DMS 273 treated with DMSO at 0.1 percent for 48 hours (cell line): ENCODE results near the gene NR5A1.

ENCODE experiments used
- DNase-seq: peaks from one replicate; lab custom pipeline; 2025; lab: John Stamatoyannopoulos, UW

Gene NR5A1

DNA sequence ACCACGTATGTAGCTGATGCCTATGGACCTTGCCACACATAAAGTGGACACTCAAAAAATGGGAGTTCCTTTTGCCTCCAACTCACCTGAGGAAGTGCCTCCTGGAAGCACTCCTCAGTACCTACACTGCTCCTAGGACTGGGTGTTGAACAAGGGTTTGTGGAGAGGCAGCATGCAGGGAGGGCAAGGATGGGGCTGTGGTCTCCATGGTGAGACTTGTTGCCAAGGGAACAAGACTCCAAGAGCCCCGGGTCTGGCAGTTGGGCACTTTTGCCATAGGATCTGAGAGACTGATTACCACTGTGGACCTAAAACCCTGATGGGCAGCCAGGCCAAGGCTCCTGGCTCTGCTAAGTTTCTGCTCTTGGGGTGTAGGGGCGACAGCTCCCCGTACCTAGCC is 6.9 kb upstream of the NR5A1 start:
- DNase-seq: no peak

DNA sequence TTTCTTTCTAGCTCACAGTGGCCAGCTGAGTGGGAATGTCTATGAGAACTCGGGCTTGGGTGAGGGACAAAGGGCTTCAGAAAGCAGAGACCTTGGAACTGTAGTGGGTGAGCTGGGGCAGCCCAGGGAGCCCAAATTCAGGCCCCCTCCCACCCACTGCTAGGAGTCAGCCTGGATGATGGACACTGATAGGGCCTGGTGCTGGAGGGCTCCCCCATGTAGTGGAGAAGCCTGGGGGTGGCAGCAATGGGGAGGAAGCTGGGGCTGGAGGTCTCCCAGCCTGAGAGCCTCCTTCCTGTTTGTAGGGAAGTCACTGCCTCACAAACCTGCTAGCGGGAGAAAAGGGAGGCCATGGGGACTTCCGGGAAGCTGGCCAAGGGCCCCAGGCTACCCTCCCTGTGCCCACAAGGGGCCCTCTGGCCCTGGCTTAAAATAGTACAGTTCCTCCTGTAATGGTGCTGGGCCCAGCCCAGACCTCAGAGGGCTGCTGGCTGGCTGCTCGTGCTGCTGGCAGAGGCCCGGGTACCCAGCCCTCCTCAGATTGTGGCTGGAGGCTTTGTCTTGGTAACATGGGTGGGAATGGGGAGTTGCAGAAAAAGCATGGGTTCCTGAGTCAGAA is 6.3 kb upstream of the NR5A1 start:
- DNase-seq: no peak

DNA sequence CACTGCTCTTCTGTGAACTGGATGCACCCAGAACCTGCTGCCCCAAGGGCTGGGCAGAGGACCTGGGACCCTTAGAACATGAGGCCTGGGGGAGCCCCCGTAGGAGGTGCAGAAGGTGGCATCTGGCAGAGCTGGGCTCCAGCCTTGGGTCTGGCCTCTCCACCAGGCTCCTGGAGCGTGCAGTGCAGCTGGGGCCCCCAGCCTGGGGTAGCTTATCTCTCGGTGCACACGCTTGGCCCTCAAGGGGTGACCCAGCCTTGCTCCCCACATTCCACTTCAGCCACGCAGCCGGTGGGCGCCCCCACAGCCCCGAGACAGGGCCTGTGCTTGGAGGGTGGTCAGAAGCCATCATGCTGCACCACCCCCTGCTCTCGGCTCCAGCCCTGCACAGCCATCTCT is 5.6 kb upstream of the NR5A1 start:
- DNase-seq: no peak

DNA sequence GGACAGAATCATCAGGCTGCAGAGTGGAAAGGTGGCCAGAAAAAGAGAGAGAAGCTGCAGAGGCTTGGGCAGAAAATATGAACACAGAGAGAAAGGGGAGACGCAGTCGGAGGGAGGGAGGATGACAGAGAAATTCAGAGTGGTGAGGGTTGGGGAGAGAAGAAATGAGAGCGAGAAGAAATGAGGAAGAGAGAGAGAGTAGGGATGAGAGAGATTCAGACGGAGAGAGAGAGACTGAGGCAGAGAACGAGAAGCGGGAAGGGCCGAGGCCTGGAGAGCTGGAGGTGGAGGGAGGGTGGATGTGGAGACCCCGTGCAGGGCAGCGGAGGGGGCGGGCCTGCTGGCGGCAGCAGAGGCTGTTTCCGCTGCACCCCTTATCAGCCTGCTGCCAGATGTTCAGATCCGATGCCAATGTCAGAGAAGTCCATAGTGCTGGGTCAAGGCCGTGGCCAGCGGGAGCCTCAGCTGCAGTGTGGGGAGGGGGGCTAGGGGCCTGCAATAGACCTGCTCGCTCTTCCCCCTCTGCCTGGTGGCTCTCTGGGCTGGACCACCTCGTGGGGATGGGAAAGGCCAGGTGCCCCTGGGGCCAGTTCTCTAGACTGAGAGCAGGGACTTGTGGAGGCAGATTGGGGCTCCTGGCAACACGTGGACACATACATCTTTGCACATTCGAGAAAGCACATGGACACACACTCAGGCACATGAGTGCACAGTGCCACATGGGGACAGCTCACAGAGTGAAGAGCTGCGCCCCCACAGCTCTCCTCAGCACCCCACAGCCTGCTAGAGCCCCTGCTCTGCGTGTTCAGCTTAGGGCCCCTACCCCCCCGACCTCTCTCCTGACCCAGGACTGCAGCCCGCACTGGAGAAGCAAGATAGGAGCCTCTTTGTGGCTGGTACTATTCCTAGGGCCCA is 4.9 kb upstream of the NR5A1 start:
- no peak for DNase-seq

DNA sequence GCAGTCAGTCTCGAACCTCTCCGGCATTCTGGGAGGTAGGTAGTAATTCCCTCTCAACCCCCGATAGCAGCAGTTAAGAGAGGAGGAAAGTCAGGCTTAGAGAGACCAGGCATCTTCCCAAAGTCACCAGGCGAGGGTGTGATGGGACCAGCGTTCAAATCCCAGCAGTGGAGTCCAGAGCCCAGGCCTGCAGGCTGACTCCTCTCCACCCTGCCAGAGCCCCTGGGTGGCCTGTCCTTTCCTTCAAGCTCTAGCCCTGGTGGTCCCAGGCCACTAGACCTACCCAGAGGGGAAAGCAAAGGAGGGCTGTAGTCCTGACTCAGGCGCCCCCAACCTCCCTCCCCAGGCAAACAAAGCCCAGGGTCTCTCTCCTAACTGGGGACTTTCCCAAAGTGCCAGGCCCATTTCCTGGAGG is 4.2 kb upstream of the NR5A1 start:
- DNase-seq: no peak

DNA sequence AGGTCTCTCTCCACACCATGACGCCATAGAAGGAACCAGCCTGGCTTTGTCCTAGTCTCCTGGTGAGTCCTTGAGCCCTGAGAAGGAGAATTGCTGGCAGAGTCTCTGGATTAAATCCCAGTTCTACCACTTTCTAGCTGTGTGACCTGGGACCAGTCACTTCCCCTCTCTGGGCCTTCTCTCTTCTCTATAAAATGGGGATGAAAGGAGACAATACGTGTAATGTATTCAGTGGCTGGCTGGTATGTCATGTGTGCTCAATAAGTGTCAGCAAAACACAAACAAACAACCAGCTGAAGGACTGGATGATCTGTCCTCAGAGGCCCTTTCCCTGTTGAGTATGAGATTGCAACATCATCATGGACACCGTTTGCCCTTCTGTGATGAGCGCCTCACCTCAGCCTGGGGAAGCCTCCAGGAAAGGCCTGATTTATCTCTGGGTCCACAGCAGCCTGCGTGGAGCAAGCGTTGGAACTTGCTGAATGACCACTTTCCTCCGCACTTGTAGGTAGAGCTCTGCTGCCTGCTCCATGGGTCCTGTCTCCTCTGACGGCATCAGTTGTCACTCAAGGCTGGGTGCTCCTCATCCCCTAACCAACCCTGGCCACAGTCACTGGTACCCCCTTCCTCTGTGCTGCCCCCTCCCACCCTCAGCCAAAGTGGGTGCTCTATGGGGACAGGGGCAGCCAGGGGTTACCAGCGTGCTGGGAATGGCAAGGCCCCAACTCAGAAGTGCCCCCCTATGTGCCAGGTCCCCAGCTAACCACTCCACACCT is 3.6 kb upstream of the NR5A1 start:
- no peak for DNase-seq

DNA sequence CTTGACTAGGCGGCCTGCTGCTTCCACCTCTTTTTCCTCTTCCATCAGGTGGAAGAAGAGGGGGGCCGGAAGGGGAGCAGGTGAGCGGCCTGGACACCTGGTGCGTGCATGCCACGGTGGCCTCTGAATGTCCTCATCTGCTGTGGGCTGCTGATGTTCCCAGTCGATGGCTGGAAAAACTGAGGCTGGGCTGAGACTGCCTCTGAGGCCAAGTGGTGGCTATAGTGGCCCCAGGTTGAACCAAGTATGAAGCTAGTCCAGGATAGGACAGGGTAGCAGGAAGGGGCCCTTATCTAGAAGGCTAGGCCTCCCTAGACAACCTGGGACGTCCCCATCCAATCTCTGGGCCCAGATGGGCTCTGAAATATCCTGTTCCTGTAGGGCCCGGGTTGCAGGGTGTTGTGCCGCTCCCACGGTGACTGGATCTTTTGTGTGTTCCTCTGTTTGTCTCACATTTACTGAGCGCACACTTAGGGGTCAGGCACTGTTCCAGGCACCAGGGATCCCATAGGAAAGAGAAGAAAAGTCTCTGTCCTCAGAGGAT is 753 bp upstream of the NR5A1 start:
- DNase-seq: no peak

DNA sequence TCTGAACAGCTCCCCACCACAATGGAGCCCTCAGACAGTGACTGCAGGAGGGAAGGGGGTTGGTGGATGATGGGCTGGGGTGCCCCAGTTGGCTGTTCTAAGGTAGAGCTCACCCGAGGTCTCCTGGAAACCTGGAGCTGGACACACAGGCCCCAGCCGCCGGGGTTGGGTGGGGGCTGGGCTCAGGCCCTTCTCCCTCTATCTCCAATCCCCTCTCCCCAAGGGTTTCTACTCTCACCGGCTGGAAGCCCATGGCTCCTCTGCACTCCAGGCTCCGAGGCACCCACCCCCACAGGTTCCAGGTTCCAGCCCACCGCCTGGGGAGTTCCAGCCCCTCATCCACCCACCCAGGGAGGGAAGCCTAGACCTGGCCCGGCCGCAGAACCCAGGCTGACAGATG is 766 bp downstream of the NR5A1 start:
- DNase-seq: no peak

DNA sequence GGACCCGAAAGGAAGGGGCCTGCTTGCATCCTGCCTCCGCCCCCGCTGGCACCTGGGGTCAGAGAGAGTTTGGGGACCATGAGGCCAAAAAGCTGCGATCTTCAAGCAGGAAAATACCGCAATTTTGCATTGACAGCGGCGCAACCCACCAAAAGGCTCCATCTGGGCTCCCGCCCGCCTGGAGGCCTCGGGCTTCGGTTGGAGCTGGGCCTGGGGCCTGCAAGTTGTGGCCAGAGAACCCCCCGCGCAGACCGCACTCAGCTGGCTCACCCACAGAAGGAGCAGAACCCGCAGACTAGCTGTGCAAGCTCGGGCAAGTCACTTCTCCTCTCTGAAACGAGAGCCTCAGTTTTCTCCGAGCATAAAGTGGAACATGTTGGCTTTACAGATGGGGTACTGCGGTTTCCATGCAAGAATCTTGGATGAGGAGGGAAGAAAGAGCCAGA is 1.3 kb downstream of the NR5A1 start:
- DNase-seq: no peak

DNA sequence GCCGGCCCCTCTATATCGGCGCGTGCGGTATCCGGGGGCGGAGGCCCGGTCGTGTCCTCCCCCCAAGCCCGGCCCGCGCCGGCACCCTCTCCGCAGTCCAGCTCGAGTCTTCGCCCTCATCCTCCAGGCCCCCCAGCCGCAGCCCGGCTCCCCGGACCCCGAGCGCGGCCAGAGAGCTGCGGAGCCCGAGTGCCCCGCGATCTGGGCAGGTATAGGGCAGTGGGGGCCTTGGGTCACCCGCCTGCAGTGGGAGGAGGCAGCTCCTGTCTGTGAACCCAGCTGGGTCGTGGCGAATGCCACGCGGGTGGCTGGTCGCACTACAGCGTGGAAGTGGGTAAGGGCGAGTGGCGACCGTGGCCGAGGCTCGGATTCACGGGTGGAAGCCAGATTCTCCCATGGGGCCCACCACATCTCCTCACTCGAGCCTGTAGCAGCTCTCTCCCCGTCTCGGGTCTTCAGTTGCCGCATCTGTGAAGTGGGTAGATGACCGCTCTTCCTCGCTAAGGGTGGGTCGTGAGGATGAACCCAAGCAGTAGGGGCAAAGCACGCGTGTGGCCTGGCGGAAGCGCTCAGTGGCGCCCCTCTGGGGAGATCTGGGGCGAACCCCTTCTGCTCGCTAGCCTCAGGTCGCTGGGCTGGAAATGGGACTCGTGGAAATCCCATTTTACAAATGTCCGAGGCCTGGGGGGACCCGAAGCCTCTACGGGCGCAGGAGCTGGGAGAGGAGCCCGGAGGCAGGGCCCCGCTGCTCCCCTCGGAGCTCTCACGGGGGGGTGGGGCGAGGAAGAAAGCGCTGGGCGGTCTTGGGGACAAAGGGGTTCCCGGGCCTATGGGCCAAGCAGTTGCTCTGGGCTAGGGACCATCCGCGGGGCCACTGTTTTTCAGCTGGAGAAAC is 1.9 kb downstream of the NR5A1 start:
- DNase-seq: no peak

DNA sequence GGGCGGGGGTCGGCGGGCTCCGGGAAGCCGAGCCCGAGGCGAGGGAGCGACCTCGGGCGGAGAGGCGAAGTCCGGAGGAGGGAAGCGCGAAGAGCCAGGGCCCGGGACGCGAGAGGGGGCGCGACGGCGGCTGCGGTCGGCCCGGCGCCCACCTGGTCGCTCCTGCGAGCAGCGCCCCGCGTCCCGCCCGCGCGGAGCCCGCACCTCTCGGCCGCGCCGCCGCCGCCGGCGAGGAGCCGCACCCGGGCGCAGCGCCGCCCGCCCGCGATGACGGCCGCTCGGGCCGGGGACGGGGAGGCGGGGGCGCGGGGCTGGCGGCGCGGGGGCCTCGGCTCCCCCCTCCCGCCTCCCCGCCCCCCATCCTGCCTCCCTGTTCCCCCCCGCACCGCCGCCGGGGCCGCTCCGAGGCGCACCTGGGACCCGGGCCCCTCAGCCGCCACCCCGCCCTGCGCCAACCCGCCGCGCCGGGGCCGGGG is 2.6 kb downstream of the NR5A1 start:
- no peak for DNase-seq

DNA sequence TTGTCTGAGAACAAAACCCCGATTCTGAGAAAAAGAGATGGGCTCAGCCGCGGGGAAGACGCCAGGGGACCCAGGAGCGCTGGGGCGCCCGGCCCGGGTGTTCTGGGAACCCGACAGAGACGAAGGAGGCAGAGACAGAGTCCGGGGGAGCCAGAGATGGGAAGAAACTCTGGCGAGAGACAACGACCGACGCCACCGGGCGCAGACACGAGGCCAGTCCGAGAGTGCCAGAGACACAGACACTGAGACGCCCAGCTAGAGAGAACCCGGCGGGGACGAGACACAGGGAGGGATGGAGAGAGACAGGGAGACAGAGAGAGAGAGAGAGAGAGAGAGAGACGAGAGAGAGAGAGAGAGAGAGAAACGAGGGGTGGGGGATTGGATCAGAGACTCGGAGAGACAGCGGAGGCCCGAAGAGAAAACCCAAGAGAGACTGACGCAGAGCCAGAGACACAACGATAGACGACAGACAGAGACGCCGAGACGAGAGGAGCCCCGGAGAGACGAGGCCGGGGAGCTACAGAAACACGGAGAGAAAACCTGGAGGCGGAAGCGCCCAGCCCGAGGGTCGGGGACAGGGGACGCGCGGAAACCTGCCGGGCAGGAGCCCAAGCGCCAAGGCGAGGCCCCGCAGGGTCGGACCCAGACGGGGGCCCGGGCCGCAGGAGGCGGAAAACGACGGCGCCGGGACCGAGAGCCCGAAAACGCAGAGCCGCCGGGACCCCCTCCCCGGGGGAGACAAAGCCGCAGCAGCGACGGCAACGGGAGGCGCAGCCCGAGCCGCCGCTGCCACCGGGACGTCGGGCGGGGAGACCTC is 3.3 kb downstream of the NR5A1 start:
- no peak for DNase-seq

DNA sequence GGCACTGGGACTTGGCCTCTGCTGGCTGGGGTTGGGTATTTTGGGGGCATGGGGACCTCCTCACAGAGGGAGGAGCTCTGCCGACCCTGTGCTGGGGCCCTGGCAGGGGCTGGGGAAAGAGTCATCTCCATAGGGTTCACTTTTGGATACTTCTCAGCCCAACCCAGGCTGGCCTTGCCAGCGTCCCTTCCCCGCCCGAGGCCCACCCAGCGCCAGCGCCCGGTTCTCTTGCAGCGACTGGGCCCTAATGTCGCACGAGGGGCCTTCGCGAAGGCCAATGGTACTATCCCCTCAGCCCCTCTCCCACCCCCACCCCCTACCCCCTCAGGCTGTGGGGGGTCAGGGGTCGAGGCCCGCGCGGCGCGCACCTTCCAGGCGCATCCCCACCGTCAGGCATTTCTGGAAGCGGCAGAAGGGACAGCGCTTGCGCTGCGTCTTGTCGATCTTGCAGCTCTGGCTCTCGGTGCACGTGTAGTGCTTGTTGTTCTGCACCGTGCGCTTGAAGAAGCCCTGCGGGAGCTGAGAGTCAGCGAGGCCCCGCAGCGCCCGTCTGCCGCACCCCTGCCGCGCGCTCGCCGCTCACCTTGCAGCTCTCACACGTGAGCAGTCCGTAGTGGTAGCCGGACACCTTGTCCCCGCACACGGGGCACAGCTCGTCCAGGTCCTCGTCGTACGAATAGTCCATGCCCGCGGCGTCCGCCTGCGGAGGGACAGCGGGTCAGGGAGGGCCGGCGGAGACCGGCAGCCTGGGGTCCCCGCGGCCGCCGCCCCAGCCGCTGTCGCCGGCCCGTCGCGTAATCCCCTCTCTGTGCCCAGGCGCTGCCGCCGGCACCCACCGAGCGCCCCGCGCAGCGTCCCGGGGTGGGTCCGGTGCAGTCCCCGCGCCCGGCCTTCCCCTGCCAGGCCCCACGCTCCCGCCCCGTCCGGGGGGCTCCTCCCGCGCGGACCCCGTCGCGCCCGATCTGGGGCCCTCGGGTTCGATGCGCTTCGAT is 4.2 kb downstream of the NR5A1 start:
- no peak for DNase-seq

DNA sequence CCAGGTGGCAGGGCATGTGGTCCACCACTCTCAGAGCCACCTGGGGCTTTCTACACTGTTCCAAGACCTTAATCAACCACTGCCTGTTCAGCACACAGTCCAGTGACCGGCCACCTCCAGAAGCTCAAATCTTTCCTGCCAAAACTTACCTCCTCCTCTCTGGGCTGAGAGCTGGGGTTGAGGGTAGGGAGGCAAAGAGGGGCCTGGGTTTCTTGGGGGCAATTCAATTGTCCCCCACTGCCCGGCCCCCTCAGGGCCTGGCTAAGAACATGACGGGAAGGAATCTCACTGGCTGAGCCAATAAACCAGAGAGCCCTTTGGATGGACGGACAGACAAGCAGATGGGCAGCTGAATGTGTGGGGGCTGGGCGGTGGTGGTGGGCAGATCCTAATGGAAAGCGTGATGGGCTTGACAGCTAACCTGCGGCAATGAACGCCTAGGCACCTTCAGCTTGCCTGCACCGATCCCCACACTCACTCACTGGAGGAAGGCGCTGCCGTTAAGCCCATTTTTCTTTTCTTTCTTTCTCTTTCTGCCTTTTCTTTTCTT is 5.4 kb downstream of the NR5A1 start:
- DNase-seq: no peak

DNA sequence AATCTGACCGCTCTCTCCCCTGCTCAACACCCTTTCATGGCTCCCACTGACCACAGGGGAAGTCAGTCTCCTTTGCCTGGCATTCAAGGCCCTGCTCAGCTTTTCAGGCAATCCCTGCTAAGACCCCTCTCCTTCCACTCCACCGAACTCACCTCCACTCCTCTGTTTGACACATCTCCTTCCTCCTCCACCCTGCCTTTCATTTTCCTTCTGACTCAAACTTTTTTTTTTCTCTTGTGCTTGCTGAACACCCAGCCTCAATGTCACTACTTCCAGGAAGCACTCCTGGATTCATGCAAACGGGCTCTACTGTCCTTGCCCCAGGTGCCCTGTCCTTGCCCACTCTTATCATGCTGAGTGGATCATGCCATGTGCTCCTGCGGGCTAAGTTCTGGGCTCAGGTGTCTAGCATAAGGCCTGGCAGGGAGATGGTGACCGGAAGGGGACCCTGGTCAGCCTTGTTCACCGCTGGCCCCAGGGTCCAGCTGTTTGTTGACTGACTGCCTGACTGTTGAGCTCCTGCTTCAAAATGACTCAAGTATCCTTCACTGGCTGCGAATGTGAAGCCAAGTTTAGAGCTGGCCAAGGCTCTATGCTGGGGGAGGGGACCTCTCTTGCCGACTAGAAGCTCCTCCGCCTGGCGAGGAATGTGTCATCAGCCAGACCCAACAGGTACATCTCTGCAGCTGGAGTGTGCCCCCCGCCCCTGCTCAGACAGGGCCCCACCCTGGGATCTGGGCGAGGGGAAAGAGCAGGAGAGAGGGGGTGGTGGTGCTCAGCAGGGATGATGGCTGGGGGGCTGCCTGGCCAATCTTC is 6.2 kb downstream of the NR5A1 start:
- DNase-seq: no peak

DNA sequence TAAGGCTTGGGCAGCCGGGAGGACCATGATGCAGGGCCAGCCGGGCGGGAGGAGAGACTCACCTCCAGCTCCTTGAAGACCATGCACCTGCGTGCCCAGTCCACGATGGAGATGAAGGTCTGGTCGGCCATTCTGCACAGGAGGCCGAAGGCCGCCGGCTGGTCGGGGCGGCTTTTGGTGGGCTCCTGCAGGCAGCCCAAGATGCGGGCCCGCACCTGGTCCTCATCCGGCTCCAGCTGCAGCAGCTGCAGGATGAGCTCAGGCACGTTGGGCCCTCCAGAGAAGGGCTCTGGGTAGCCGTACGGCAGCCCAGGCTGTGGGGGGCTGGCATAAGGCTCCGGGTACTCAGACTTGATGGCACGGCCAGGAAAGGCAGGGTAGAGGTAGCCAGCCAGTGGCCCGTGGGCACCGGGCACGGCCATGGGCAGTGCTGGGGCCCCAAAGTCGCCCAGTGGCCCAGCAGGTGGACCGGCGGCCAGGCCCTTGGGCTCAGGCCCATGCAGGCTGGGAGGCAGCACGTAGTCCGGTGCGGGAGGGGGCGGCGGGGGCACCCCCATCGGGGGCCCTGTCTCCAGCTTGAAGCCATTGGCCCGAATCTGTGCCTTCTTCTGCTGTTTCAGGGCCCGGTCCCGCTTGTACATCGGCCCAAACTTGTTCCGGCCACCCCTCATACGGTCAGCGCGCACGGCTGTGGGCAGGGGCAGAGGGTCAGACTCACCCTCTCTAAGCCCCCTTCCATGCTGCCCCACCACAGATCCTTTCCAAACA is 7.0 kb downstream of the NR5A1 start:
- DNase-seq: no peak

DNA sequence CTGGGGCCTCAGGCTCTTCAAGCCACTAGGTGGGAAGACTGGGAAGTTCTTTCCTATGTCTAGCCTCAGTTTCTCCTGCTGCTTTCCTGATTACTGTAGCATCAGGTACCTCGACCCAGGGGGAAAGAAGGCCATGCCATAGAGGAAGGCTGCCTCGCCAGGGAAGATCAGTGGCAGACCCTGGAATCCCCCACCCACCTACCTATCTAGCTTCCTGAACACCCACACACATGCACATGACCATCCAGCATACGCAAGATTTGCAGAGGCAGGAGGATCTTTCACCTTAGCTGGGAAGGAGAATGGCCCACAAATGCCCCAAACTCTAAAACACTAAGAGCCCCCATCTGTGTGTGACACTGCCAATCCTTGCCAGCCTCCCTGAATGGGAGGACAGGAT is 8.0 kb downstream of the NR5A1 start:
- DNase-seq: no peak
